ENCODE data around the gene DUS1L.

The DUS1L gene

GRCh38 chr17:82084373-82085030 is 18.9 kb upstream of the DUS1L start:
- Histone ChIP-seq H3K4me1 (ENCODE audit: insufficient read depth, low read length, severe bottlenecking) (no peaks in the 10 kb centered on the region), H3K36me3 (ENCODE audit: insufficient read depth, low read length) (peaks cover 98% of the 10 kb centered on the region), H2AFZ (ENCODE audit: low read length) (no peak overlapping the region), H3K27ac (ENCODE audit: low read depth, low read length, poor library complexity, severe bottlenecking) (no peak overlapping the region), H3K27me3 (ENCODE audit: insufficient read depth, low read length) (no peaks in the 10 kb centered on the region), H3K79me2 (ENCODE audit: insufficient read depth, low read length) (no peaks in the 10 kb centered on the region), H3K4me2 (ENCODE audit: low read length) (no peak overlapping the region), H3K9ac (ENCODE audit: low read length) (no peak overlapping the region), H4K20me1 (ENCODE audit: insufficient read depth, low read length) (no peaks in the 10 kb centered on the region), H3K4me3 (ENCODE audit: low read depth, low read length, poor library complexity, severe bottlenecking) (no peak overlapping the region), H3K9me2 (ENCODE audit: low read depth, low read length) (no peaks in the 10 kb centered on the region), H3K9me3 (ENCODE audit: low read length) (no peaks in the 10 kb centered on the region), H3F3A (ENCODE audit: insufficient read depth, low read length) (no peaks in the 10 kb centered on the region)
- TF ChIP-seq CTCF (IDR thresholded peaks at IDR 0.05; ENCODE audit: low read length) (no peak), EZH2 (IDR thresholded peaks at IDR 0.05; ENCODE audit: borderline replicate concordance, low read length) (no peak)

- Histone ChIP-seq H3K79me2 (ENCODE audit: insufficient read depth, low read length) (no peaks in the 10 kb centered on the region), H3K4me3 (ENCODE audit: low read depth, low read length, poor library complexity, severe bottlenecking) (no peak overlapping the region), H3K9me2 (ENCODE audit: low read depth, low read length) (no peaks in the 10 kb centered on the region), H3F3A (ENCODE audit: insufficient read depth, low read length) (no peaks in the 10 kb centered on the region), H3K27me3 (ENCODE audit: insufficient read depth, low read length) (no peaks in the 10 kb centered on the region), H3K36me3 (ENCODE audit: insufficient read depth, low read length) (peaks cover 96% of the 10 kb centered on the region), H3K9ac (ENCODE audit: low read length) (no peak overlapping the region), H3K27ac (ENCODE audit: low read depth, low read length, poor library complexity, severe bottlenecking) (no peak overlapping the region), H3K4me1 (ENCODE audit: insufficient read depth, low read length, severe bottlenecking) (no peaks in the 10 kb centered on the region), H2AFZ (ENCODE audit: low read length) (no peak overlapping the region), H3K4me2 (ENCODE audit: low read length) (no peak overlapping the region), H3K9me3 (ENCODE audit: low read length) (no peaks in the 10 kb centered on the region), H4K20me1 (ENCODE audit: insufficient read depth, low read length) (no peaks in the 10 kb centered on the region)
- no peak for TF ChIP-seq CTCF (IDR thresholded peaks at IDR 0.05; ENCODE audit: low read length)
- TF ChIP-seq EZH2 (IDR thresholded peaks at IDR 0.05; ENCODE audit: borderline replicate concordance, low read length), result no peak
Observed at GRCh38 chr17:82083533-82084359, 18.1 kb upstream of the DUS1L start.

GRCh38 chr17:82083009-82083408 is 17.4 kb upstream of the DUS1L start:
- H3K4me1 ChIP-seq (ENCODE audit: insufficient read depth, low read length, severe bottlenecking), result no peaks in the 10 kb centered on the region
- H3K27ac ChIP-seq (ENCODE audit: low read depth, low read length, poor library complexity, severe bottlenecking), result no peak overlapping the region
- H3F3A ChIP-seq (ENCODE audit: insufficient read depth, low read length), result no peaks in the 10 kb centered on the region
- no peak overlapping the region for H3K4me2 ChIP-seq (ENCODE audit: low read length)
- no peaks in the 10 kb centered on the region for H3K27me3 ChIP-seq (ENCODE audit: insufficient read depth, low read length)
- TF ChIP-seq CTCF (IDR thresholded peaks at IDR 0.05; ENCODE audit: low read length) (no peak), EZH2 (IDR thresholded peaks at IDR 0.05; ENCODE audit: borderline replicate concordance, low read length) (no peak)
- H2AFZ ChIP-seq (ENCODE audit: low read length), result no peak overlapping the region
- no peaks in the 10 kb centered on the region for H3K79me2 ChIP-seq (ENCODE audit: insufficient read depth, low read length)
- H3K4me3 ChIP-seq (ENCODE audit: low read depth, low read length, poor library complexity, severe bottlenecking), result no peak overlapping the region
- no peaks in the 10 kb centered on the region for H4K20me1 ChIP-seq (ENCODE audit: insufficient read depth, low read length)
- peaks cover 96% of the 10 kb centered on the region for H3K36me3 ChIP-seq (ENCODE audit: insufficient read depth, low read length)
- H3K9ac ChIP-seq (ENCODE audit: low read length), result no peak overlapping the region
- no peaks in the 10 kb centered on the region for H3K9me3 ChIP-seq (ENCODE audit: low read length)
- no peaks in the 10 kb centered on the region for H3K9me2 ChIP-seq (ENCODE audit: low read depth, low read length)
